Raji (cell line): ENCODE measurements around the gene SLC2A4RG.

Experiments used
- POLR2A ChIP-seq: IDR thresholded peaks from 2 replicates; pipeline ENCODE4 v1.6.1; 2011; ENCODE audit warnings: low read depth, low read length, control low read depth; ENCODE audit not compliant: insufficient read depth

SLC2A4RG gene, protein sequence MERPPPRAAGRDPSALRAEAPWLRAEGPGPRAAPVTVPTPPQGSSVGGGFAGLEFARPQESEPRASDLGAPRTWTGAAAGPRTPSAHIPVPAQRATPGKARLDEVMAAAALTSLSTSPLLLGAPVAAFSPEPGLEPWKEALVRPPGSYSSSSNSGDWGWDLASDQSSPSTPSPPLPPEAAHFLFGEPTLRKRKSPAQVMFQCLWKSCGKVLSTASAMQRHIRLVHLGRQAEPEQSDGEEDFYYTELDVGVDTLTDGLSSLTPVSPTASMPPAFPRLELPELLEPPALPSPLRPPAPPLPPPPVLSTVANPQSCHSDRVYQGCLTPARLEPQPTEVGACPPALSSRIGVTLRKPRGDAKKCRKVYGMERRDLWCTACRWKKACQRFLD

DNA sequence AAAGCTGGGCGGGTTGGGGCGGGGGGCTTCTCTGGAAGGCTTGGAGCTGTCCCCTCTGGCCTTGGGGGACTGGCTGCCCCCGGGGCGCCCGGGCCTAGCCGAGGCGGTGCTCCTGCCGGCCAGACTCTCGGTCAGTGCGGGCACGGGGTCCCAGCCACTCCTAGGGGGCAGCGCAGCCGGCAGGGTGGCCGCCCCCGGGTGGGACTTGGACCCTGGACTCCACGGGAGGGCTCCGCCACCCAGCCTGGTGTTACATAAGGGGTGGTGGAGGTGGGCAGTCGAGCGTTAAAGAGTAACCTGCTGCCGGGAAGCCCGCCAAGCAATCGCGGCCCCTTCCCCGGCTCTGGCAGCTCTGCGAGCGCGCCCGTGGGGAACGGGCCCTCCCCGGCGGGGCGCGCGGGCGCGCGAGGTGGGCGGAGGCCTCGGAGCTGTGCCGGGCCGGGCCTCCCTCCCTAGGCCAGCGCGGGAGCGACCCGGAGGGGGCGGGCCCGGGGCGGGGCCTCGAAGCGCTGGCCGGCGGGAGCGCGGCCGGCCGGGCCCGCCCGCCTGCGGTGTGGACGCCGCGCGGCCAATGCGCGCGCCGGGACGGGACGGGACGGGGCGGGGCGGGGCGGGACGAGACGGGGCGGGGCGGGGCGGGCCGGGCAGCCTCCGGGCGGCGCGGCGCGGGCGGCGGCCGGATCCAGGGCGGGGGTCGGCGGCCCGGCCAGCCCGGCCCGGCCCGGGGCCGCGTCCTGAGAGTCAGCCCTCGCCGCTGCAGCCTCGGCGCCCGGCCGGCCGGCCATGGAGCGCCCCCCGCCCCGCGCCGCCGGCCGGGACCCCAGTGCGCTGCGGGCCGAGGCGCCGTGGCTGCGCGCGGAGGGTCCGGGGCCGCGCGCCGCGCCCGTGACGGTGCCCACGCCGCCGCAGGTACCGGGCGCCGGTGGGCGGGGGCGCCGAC lies at the start of gene SLC2A4RG:
SLC2A4RG (plus strand) TSS at position 647 of the 940 bp plus-strand sequence; CDS start at position 784, 137 bp downstream.
- TF ChIP-seq POLR2A = peak; percentile 21; the same call in 1 of the 2 replicates

DNA sequence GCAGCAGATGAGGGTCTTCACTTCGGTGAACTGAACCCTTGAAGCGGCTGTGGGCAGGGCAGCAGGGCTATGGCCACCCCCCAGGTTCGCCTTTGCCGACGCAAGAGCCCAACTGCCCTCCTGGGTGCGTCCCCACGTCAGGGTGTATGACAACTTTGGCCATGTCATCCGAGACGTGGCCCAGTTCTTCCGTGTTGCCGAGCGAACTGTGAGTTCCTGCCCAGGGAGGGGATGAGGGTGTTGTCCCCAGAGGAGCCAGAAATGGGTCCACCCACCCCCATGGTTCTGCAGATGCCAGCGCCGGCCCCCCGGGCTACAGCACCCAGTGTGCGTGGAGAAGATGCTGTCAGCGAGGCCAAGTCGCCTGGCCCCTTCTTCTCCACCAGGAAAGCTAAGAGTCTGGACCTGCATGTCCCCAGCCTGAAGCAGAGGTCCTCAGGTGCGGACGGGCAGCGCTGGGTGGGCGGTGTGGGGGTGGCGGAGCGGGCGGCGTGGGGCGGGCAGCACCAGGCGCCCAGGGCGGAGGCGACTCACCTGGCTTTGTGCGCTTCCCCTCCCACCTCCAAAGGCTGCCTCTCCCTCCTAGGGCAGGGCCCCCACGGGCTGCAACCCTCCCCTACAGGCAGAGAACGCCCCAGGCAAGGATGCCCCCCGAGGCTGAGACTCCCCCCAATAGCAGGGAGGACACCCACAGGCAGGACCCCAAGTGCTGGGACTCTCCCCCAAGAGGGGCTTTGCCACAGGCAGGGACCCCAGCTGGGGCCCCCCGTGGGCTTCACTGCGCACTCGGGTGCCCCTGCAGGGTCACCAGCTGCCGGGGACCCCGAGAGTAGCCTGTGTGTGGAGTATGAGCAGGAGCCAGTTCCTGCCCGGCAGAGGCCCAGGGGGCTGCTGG lies 49.3 kb upstream of the SLC2A4RG start:
- no peak for TF ChIP-seq POLR2A

DNA sequence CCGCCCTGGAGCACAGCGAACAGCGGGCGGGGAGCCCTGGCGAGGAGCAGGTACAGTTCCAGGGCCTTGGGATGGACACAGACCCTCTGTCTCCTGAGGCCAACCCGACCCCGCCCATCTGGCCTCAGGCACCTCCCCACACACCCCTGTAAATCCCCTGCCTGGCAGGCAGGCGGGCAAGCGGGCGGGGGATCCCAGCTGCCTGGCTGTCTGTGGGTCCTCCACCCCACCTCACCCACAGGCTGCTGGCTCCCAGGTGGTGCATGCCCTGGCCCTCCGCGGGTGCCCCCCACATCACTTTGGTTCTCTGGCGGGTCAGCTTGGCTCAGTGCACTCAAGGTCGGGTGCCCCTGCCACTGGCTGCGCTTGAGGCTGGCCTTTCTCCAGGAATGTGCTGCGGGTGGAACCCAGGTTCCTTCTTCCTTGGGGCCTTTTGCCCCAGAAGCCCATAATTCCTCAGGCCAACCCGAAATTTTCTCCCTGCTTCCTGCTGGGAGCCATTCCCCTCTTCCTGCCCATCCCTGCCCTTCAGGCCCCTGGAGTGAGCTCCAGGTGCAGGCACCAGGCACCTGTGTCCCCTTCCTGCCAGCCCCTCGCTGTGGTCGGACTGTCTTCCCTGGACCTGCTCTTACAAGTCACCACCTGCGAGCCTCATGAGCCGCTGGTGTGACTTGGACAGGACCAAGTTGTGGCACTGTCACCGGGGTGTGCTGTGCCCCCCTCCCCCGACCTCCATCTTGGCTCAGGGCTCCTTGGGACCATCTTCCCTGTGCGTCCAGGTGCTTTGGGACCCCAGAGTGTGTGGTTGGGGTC lies 48.5 kb upstream of the SLC2A4RG start:
- no peak for TF ChIP-seq POLR2A

DNA sequence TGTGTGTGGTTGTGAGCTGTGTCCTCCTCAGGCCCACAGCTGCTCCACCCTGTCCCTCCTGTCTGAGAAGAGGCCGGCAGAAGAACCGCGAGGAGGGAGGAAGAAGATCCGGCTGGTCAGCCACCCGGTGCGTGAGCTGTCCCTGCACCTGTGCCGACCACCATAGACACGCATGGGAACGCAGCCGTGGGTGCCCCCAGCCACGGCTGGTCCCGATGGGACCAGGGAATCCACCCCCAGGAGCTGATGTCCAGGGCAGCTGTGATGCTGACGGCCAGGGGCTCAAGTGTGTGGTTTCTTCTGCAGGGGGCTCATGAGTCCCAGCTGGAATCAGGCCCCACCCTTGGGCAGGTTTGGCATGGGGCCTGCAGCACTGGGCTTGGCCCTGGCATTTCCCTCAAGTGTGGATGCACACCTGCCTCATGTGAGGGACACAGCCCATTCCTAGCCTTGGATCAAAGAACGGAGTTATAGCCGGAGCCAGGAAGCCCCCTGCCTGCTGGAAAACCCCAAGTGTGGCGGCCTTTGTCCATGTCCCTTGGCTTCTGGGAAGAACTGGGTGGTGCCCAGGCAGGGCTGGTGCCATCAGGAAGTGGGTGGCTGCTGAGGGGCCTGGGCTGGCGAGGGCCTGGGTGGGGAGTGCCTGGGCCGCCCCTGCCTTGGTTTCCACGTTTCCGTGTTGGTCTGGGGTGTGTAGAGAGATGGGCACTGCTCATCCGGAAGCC lies 47.7 kb upstream of the SLC2A4RG start:
- TF ChIP-seq POLR2A = no peak

DNA sequence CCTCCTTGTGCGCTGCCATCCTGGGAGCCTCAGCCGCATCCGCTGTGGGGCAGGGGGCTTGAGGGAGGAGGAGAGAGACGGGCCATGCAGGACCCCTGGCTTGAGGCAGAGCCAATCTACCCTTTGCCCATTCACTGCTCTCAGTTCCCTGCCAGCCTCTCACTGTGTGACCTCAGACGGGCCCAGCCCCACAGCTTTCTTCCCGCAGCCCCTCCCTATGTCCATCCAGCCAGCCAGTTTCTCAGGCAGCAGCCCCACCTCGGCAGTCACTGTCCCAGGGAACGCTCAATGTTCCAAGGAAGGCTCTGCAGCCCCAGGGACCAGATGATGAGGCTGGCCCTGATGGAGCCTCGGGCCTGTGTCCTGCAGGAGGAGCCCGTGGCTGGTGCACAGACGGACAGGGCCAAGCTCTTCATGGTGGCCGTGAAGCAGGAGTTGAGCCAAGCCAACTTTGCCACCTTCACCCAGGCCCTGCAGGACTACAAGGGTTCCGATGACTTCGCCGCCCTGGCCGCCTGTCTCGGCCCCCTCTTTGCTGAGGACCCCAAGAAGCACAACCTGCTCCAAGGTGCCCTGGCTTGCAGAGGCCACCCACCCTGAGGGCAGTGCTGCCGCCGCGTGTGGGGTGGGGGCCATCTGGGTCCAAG lies 47.0 kb upstream of the SLC2A4RG start:
- TF ChIP-seq POLR2A = no peak

DNA sequence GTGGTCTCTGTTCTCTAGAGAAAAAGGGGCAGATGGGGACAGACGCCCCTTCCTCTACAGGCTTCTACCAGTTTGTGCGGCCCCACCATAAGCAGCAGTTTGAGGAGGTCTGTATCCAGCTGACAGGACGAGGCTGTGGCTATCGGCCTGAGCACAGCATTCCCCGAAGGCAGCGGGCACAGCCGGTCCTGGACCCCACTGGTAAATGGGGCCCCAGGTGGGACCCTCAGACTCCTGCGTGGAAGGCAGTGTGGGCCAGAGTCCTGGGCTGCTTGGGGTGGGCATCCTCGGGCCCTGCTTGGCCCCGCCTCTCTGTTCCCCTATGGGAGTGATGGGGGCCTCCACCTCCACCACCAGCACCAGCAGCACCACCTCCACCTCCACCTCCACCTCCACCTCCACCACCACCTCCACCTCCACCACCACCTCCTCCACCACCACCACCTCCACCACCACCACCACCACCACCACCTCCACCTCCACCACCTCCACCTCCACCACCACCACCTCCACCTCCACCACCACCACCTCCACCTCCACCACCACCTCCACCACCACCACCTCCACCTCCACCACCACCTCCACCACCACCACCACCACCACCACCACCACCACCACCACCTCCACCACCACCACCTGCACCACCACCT lies 46.4 kb upstream of the SLC2A4RG start:
- TF ChIP-seq POLR2A = no peak

DNA sequence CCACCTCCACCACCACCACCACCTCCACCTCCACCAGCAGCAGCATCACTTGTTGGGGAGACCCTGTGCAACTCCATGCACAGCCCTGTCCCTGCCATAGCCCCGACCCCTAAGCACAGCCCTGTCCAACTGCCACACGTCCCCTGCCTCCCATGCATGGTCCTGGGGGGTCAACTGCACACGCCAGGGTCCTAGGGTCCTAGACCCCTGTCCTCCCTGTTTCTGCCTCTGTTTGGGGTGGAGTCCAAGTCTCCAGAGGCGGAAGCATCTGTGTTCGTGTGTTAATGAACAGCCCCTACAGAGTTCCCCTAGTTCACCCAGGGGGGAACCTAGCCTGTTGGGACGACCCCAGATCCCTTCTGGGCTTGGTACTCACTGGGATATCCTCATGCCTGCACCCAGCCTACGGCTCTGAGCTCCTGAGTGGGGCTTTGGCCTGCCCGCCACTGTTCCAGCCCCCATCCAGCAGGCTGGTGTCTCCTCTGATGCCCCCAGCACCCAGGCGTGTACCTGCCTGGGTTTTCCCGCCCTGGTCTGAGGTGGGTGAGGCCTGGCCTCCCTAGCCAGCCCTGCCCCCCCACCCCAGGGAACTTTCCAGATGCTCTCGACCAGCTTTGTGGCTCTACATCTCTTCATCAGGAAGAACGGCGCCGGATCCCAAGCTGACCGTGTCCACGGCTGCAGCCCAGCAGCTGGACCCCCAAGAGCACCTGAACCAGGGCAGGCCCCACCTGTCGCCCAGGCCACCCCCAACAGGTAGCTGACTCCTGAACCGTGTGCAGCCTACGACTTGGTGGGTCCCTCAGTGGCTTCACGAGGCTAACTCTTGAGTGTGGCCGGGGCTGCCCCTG lies 45.6 kb upstream of the SLC2A4RG start:
- TF ChIP-seq POLR2A = no peak

DNA sequence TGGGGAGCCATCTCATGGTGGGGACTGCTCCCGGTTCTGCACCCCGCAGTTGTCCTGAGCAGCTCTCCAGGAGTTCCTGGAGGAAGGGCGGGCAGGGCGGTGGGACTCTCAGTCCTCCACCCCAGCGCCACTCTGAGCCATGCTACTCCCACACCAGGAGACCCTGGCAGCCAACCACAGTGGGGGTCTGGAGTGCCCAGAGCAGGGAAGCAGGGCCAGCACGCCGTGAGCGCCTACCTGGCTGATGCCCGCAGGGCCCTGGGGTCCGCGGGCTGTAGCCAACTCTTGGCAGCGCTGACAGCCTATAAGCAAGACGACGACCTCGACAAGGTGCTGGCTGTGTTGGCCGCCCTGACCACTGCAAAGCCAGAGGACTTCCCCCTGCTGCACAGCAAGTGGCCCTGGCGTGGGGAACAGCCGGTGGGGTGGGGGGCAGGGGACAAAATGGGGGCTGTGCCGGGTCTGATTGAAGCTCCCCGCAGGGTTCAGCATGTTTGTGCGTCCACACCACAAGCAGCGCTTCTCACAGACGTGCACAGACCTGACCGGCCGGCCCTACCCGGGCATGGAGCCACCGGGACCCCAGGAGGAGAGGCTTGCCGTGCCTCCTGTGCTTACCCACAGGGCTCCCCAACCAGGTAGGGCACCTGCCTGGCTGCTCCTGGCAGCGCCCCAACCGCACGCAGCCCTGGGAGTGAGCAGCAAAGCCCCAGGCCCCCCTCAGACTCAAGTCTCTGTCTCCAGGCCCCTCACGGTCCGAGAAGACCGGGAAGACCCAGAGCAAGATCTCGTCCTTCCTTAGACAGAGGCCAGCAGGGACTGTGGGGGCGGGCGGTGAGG lies 44.8 kb upstream of the SLC2A4RG start:
- TF ChIP-seq POLR2A = no peak

DNA sequence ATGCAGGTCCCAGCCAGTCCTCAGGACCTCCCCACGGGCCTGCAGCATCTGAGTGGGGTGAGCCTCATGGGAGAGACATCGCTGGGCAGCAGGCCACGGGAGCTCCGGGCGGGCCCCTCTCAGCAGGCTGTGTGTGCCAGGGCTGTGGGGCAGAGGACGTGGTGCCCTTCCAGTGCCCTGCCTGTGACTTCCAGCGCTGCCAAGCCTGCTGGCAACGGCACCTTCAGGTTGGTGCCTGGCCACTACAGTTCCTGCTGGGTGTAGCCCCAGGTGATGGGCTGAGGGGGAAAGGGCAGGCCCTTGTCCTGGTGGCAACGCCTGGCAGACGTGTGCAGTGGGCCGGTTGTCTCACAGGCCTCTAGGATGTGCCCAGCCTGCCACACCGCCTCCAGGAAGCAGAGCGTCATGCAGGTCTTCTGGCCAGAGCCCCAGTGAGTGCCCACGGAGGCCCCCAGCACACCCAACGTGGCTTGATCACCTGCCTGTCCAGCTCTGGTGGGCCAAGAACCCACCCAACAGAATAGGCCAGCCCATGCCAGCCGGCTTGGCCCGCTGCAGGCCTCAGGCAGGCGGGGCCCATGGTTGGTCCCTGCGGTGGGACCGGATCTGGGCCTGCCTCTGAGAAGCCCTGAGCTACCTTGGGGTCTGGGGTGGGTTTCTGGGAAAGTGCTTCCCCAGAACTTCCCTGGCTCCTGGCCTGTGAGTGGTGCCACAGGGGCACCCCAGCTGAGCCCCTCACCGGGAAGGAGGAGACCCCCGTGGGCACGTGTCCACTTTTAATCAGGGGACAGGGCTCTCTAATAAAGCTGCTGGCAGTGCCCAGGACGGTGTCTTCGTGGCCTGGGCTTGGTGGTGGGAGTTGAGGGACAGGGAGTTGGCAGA lies 43.9 kb upstream of the SLC2A4RG start:
- TF ChIP-seq POLR2A = 0 out of 2 replicates have a peak, but pooled peaks have one; percentile 29

DNA sequence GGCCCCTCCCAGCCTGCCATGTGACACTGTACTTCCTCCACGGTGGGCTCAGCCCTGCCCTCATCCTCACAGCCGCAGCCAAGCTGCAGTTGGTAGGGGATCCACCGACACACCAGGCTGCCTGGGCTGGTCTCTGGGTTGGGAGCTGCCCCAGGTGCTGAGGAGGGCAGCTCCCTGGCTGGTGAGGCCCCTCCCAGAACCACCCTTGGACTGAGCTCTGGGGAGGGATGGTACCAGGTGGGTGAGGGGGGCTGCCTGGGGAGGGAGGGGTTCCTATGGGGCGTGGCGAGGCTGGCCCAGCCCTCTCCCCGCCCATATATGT lies 43.3 kb upstream of the SLC2A4RG start:
- TF ChIP-seq POLR2A = no peak
